CD4-positive, alpha-beta T cell treated with Interleukin-15 for 4 hours (primary cell): ENCODE results near the gene LHX1.

Source experiments
- DNase-seq: peaks from one replicate; pipeline ENCODE4 v3.0.0-alpha.2; 2020; ENCODE audit warnings: low spot score

The LHX1 gene

GRCh38 chr17:36922175-36922574 lies 15.1 kb upstream of the LHX1 start:
- DNase-seq: no peak

GRCh38 chr17:36923814-36924221 lies 13.5 kb upstream of the LHX1 start:
- no peak for DNase-seq

- no peak for DNase-seq
Measured at GRCh38 chr17:36926226-36926625, 11.0 kb upstream of the LHX1 start.

GRCh38 chr17:36926701-36927100 lies 10.6 kb upstream of the LHX1 start:
- DNase-seq: no peak

GRCh38 chr17:36928471-36929345 lies 8.6 kb upstream of the LHX1 start:
- DNase-seq: no peak

GRCh38 chr17:36929851-36930582 lies 7.3 kb upstream of the LHX1 start:
- no peak for DNase-seq

GRCh38 chr17:36930583-36930900 lies 6.7 kb upstream of the LHX1 start:
- DNase-seq: no peak

- no peak for DNase-seq
Measured at GRCh38 chr17:36931096-36931696, 6.1 kb upstream of the LHX1 start.

- DNase-seq: no peak
Measured at GRCh38 chr17:36931697-36932382, 5.4 kb upstream of the LHX1 start.

GRCh38 chr17:36932383-36932693 lies 4.9 kb upstream of the LHX1 start:
- no peak for DNase-seq

- DNase-seq: no peak
Measured at GRCh38 chr17:36932694-36933511, 4.4 kb upstream of the LHX1 start.

- no peak for DNase-seq
Measured at GRCh38 chr17:36933512-36934143, 3.6 kb upstream of the LHX1 start.

- no peak for DNase-seq
Measured at GRCh38 chr17:36934144-36934691, 3.1 kb upstream of the LHX1 start.

GRCh38 chr17:36934692-36935630 lies 2.3 kb upstream of the LHX1 start:
- DNase-seq: no peak

GRCh38 chr17:36935671-36936454 lies 1.4 kb upstream of the LHX1 start:
- DNase-seq: no peak

- no peak for DNase-seq
Measured at GRCh38 chr17:36936455-36937000, 747 bp upstream of the LHX1 start.

GRCh38 chr17:36937959-36938565 lies 787 bp downstream of the LHX1 start:
- no peak for DNase-seq

- no peak for DNase-seq
Measured at GRCh38 chr17:36938566-36939051, 1.3 kb downstream of the LHX1 start.
